GM12878 (cell line): ENCODE data around the gene SMIM28. TPM values are rescaled to one million over a fixed set of nuclear protein-coding genes. Genes with fewer than 3 reads are reported as not detected.

Source experiments
- ATAC-seq: fragments of 200-7000 bp; cut with Tn5 transposase; 3 replicates; pipeline ENCODE4 v1.9.1; 2020; ENCODE audit warnings: mild to moderate bottlenecking, moderate library complexity
- BruUV-seq: library from RNA; stranded (reverse); fragments of 400-500 nt; replicated peaks from 2 replicates; lab custom pipeline; 2021; lab: Mats Ljungman, UMichigan
- CTCF ChIA-PET: fragments of 300-600 bp; sonication (Branson Sonifier 250); formaldehyde crosslinking; extraction: SDS; loops from one replicate; lab custom pipeline; 2021; ENCODE audit warnings: inconsistent platforms; lab: Yijun Ruan, JAX
- POLR2A ChIA-PET: fragments of 350-600 bp; formaldehyde crosslinking; extraction: SDS; loops from one replicate; lab custom pipeline; 2021; ENCODE audit warnings: inconsistent platforms; lab: Charles Lee
- RAD21 ChIA-PET: fragments of 300-600 bp; sonication (Branson Sonifier 250); formaldehyde crosslinking; loops from one replicate; lab custom pipeline; 2023; ENCODE audit warnings: antibody characterized with exemption; ENCODE audit not compliant: unreplicated experiment; lab: Charles Lee
- SMC1A ChIA-PET: fragments of 300-600 bp; sonication (Branson Sonifier 250); formaldehyde crosslinking; loops from one replicate; lab custom pipeline; 2023; ENCODE audit not compliant: unreplicated experiment, uncharacterized antibody; lab: Charles Lee
- DNase-seq: peaks from one replicate; pipeline ENCODE4 v3.0.0-alpha.2; 2011; ENCODE audit warnings: low read depth, low spot score
- FAIRE-seq: peaks from 3 replicates; lab custom pipeline; 2011; peaks lifted over from hg19 to GRCh38; lab: Jason Lieb, UNC
- H2AFZ ChIP-seq: 2 replicates; pipeline ENCODE4 v1.6.0; 2011; ENCODE audit warnings: low read depth, low read length, control low read depth; ENCODE audit not compliant: control insufficient read depth
- H3K27ac ChIP-seq: 2 replicates; pipeline ENCODE4 v1.5.1; 2011; ENCODE audit warnings: control low read depth; ENCODE audit not compliant: control insufficient read depth, insufficient read depth
- H3K27me3 ChIP-seq, 2 experiments: replicated peaks in 1 of 2; 2 replicates each; pipeline versions ENCODE4 v1.6.0 to v1.6.1; 2011; ENCODE audit warnings: low read length in 1 of 2; ENCODE audit not compliant: control insufficient read depth in 2 of 2, insufficient read depth in 2 of 2
- H3K36me3 ChIP-seq, 2 experiments: 2 replicates each; pipeline ENCODE4 v1.5.1; 2011; ENCODE audit warnings: low read length in 1 of 2; ENCODE audit not compliant: control insufficient read depth in 2 of 2, insufficient read depth in 2 of 2
- H3K4me1 ChIP-seq: 2 replicates; pipeline ENCODE4 v1.6.1; 2011; ENCODE audit warnings: mild to moderate bottlenecking, low read length, moderate library complexity, mixed read lengths; ENCODE audit not compliant: control insufficient read depth, insufficient read depth
- H3K4me2 ChIP-seq: 2 replicates; pipeline ENCODE4 v1.6.0; 2011; ENCODE audit warnings: control low read depth; ENCODE audit not compliant: control insufficient read depth, insufficient read depth
- H3K4me3 ChIP-seq: fragments of 200-600 bp; sonication (generic); 2 replicates; pipeline ENCODE4 v1.5.1; 2016
- H3K79me2 ChIP-seq: 2 replicates; pipeline ENCODE4 v1.6.0; 2011; ENCODE audit warnings: low read length; ENCODE audit not compliant: control insufficient read depth, insufficient read depth
- H3K9ac ChIP-seq: 2 replicates; pipeline ENCODE4 v1.8.0; 2011; ENCODE audit warnings: low read length, control low read depth, mixed read lengths; ENCODE audit not compliant: control insufficient read depth, insufficient read depth
- H3K9me3 ChIP-seq: replicated peaks from 3 replicates; pipeline ENCODE4 v1.5.1; 2011; ENCODE audit warnings: mild to moderate bottlenecking, low read length; ENCODE audit not compliant: control insufficient read depth, insufficient read depth
- H4K20me1 ChIP-seq: 2 replicates; pipeline ENCODE4 v1.6.0; 2011; ENCODE audit not compliant: control insufficient read depth, insufficient read depth
- BRCA1 ChIP-seq: IDR thresholded peaks from 2 replicates; pipeline ENCODE4 v1.6.1; 2011; ENCODE audit warnings: low read depth, low read length, improper control_type of control experiment
- HCFC1 ChIP-seq: fragments of 150-350 bp; IDR thresholded peaks from 2 replicates; pipeline ENCODE4 v1.6.1; 2014; ENCODE audit warnings: low read length
- IKZF2 ChIP-seq, 2 experiments: fragments of 450-650 bp; IDR thresholded peaks; 2 replicates each; pipeline ENCODE4 v1.6.1; 2017; ENCODE audit warnings: mild to moderate bottlenecking in 2 of 2, moderate library complexity in 2 of 2
- JUND ChIP-seq: IDR thresholded peaks from 2 replicates; pipeline ENCODE4 v1.6.1; 2012; ENCODE audit warnings: low read depth, mild to moderate bottlenecking, low read length, improper control_type of control experiment, moderate library complexity
- MYB ChIP-seq: fragments of 150-350 bp; IDR thresholded peaks from 2 replicates; pipeline ENCODE4 v1.6.1; 2014; ENCODE audit warnings: mild to moderate bottlenecking, low read depth, low read length, borderline replicate concordance
- PAX8 ChIP-seq: fragments of 450-650 bp; IDR thresholded peaks from 2 replicates; pipeline ENCODE4 v1.6.1; 2017; ENCODE audit warnings: mild to moderate bottlenecking, moderate library complexity
- SMARCA5 ChIP-seq: fragments of 450-650 bp; IDR thresholded peaks from 2 replicates; pipeline ENCODE4 v1.6.1; 2017; ENCODE audit warnings: mild to moderate bottlenecking
- YY1 ChIP-seq: IDR thresholded peaks from 2 replicates; pipeline ENCODE4 v1.6.1; 2011; ENCODE audit warnings: low read depth, mild to moderate bottlenecking, low read length
- ZNF384 ChIP-seq: IDR thresholded peaks from 2 replicates; pipeline ENCODE4 v1.6.1; 2012; ENCODE audit warnings: low read depth, mild to moderate bottlenecking, low read length, improper control_type of control experiment, borderline replicate concordance
- WGBS: methylation state at CpG from one replicate; pipeline ENCODE4 v1.1.6; 2016; ENCODE audit warnings: low lambda C conversion rate; ENCODE audit not compliant: insufficient replicate concordance, insufficient coverage; ENCODE audit errors: missing lambda C conversion rate; 5-methylcytosine and 5-hydroxymethylcytosine counted together
- in situ Hi-C: fragments of 300-500 bp; cut with MboI; formaldehyde crosslinking; loops from 9 replicates; pipeline ENCODE4 v1.14.3; 2018; ENCODE audit warnings: mixed read lengths
- intact Hi-C: fragments of 100-400 bp; cut with micrococcal nuclease; formaldehyde crosslinking; loops from one replicate; pipeline ENCODE4 v1.14.2; 2022; ENCODE audit not compliant: unreplicated experiment
- polyA plus RNA-seq, 11 experiments: library from polyadenylated mRNA; depleted of rRNA in 4 of 11; unstranded in 6 of 11; stranded (reverse) in 5 of 11; fragments of >200 nt; fragmentation: Nextera tagmentation in 4 of 11; fragmentation: Illumina TruSeq in 1 of 11; extraction: Ambion mirVana in 4 of 11; extraction: Trizol in 1 of 11; gene quantifications; 1 replicate in 1 of 11; 2 replicates in 10 of 11; pipeline versions ENCODE4 v1.2.1 to v1.2.3, GENCODE V29; 2011 to 2016; ENCODE audit warnings: inconsistent platforms in 2 of 11, missing spikeins in 2 of 11, low read depth in 1 of 11
- total RNA-seq, 4 experiments: library from RNA; depleted of rRNA in 3 of 4; stranded (reverse); fragments of >200 nt in 3 of 4; fragmentation: Illumina TruSeq in 1 of 4; extraction: Trizol in 1 of 4; gene quantifications; 2 replicates each; pipeline versions ENCODE4 v1.2.1 to v1.2.3, GENCODE V29; 2013 to 2021
- TF ChIP-seq, protein P1 (sequence below): fragments of 450-650 bp; formaldehyde crosslinking; IDR thresholded peaks from 2 replicates; pipeline ENCODE4 v1.4.0; 2020; ENCODE audit warnings: mild to moderate bottlenecking, moderate library complexity
- TF ChIP-seq, protein P2 (sequence below): IDR thresholded peaks from 2 replicates; pipeline ENCODE4 v1.6.1; 2012; ENCODE audit warnings: low read depth, low read length, improper control_type of control experiment

Gene SMIM28
- total and polyA plus RNA-seq, 10 of the 15 experiments (the other 5 are each of a cell fraction or from before 2014, with no cell fraction given): not detected

DNA sequence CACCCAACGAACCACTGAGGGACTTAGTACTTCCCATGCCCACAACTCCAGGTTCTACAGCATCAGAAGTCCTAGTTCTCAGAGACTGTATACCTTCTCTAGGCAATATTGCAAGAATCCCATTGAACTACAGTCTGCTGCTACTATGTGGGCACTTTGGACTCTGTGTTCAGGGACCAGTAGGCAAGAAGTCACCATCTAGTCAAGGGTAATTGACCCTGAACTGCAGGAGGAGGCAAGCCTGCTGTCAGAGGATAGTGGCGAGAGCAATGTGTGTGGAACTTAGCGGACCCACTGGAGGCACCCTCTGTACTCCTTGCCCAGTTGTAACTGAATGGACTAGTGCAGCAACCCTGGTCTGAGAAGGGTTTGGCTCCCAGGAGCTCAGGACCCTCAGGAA is 42.1 kb downstream of the SMIM28 start:
- Histone ChIP-seq H3K27ac (no peak overlapping the region), H3K79me2 (no peaks in the 10 kb centered on the region), H3K4me2 (no peak overlapping the region)
- in situ Hi-C loops: no loop called here
- TF ChIP-seq ZNF384 (no peak), SMARCA5 (no peak), MYB (no peak), YY1 (no peak), HCFC1 (no peak), JUND (no peak), PAX8 (no peak), BRCA1 (no peak), IKZF2 (IDR thresholded peaks at IDR 0.05) (no peak)
- TF ChIP-seq, protein P1, sequence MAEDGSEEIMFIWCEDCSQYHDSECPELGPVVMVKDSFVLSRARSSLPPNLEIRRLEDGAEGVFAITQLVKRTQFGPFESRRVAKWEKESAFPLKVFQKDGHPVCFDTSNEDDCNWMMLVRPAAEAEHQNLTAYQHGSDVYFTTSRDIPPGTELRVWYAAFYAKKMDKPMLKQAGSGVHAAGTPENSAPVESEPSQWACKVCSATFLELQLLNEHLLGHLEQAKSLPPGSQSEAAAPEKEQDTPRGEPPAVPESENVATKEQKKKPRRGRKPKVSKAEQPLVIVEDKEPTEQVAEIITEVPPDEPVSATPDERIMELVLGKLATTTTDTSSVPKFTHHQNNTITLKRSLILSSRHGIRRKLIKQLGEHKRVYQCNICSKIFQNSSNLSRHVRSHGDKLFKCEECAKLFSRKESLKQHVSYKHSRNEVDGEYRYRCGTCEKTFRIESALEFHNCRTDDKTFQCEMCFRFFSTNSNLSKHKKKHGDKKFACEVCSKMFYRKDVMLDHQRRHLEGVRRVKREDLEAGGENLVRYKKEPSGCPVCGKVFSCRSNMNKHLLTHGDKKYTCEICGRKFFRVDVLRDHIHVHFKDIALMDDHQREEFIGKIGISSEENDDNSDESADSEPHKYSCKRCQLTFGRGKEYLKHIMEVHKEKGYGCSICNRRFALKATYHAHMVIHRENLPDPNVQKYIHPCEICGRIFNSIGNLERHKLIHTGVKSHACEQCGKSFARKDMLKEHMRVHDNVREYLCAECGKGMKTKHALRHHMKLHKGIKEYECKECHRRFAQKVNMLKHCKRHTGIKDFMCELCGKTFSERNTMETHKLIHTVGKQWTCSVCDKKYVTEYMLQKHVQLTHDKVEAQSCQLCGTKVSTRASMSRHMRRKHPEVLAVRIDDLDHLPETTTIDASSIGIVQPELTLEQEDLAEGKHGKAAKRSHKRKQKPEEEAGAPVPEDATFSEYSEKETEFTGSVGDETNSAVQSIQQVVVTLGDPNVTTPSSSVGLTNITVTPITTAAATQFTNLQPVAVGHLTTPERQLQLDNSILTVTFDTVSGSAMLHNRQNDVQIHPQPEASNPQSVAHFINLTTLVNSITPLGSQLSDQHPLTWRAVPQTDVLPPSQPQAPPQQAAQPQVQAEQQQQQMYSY (CRISPR knock-in tag): no peak
- TF ChIP-seq, protein P2, sequence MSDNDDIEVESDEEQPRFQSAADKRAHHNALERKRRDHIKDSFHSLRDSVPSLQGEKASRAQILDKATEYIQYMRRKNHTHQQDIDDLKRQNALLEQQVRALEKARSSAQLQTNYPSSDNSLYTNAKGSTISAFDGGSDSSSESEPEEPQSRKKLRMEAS: no peak
- TF ChIP-seq, all 136 proteins: peak for 0
- Histone ChIP-seq H3K4me3 (no peak overlapping the region), H3K36me3 (peaks cover 0 to 4% of the 10 kb centered on the region in 2 experiments; a peak in 2 of 4 replicates), H4K20me1 (no peaks in the 10 kb centered on the region), H3K9ac (no peak overlapping the region), H3K27me3 (no peaks in the 10 kb centered on the region), H3K4me1 (no peaks in the 10 kb centered on the region), H2AFZ (no peak overlapping the region), H3K9me3 (no peaks in the 10 kb centered on the region; the same call in 2 of the 3 replicates)
- SMC1A ChIA-PET: interaction anchor here (1.0 to 1.5 kb wide), 2 partner anchors 36 to 89 kb away, joined by 3 to 5 read pairs; no protein-coding TSS in a partner anchor
- POLR2A ChIA-PET: no interaction called here
- CTCF ChIA-PET: interaction anchor here (0.6 to 1.0 kb wide), 2 partner anchors 88 to 243 kb away, joined by 3 to 4 read pairs; no protein-coding TSS in a partner anchor
- ATAC-seq (no peak), FAIRE-seq (no peak), DNase-seq (no peak)
- RAD21 ChIA-PET: no interaction called here
- no TSS peak for BruUV-seq
- WGBS: 88% methylated on average over 3 of the region's 3 CpGs
- intact Hi-C loops: no loop called here
